Body of pancreas (tissue), 4 donors: Measurements from ENCODE around the gene CFAP58. TPM values are rescaled to one million over a fixed set of nuclear protein-coding genes. Genes with fewer than 3 reads are reported as not detected.

Source experiments
- ATAC-seq: fragments of 150-250 bp; one replicate; pipeline ENCODE4 v1.9.1; 2016
- DNase-seq, 4 donors: peaks; one replicate each; pipeline ENCODE4 v3.0.0-alpha.2; 2019
- H3K27ac ChIP-seq, 4 donors: fragments of 200-600 bp; sonication (generic); 1 replicate in 3 of 4; 2 replicates in 1 of 4; pipeline versions ENCODE4 v1.5.1 to v1.6.1; 2016 to 2019; ENCODE audit warnings: mild to moderate bottlenecking in 1 of 4, mixed read lengths in 1 of 4, moderate library complexity in 1 of 4
- H3K27me3 ChIP-seq, 2 donors: fragments of 200-600 bp; sonication (generic); one replicate each; pipeline ENCODE4 v1.6.0; 2016; ENCODE audit warnings: mild to moderate bottlenecking in 1 of 2
- H3K36me3 ChIP-seq, 2 donors: fragments of 200-600 bp; sonication (generic); replicated peaks in 1 of 2; 2 replicates each; pipeline ENCODE4 v1.5.1; 2016; ENCODE audit warnings: low read depth in 2 of 2; ENCODE audit not compliant: insufficient read depth in 1 of 2
- H3K4me1 ChIP-seq: fragments of 200-600 bp; sonication (generic); one replicate; pipeline ENCODE4 v1.6.0; 2016
- H3K4me3 ChIP-seq, 2 donors: fragments of 200-600 bp; sonication (generic); 1 replicate in 1 of 2; 2 replicates in 1 of 2; pipeline ENCODE4 v1.5.1; 2016 to 2019
- H3K9me3 ChIP-seq, 3 donors: fragments of 200-600 bp; sonication (generic); 1 replicate in 2 of 3; 2 replicates in 1 of 3; pipeline ENCODE4 v1.5.1; 2016
- POLR2A ChIP-seq, 3 donors: fragments of 450-650 bp; IDR thresholded peaks; one replicate each; pipeline ENCODE4 v1.6.1; 2016; ENCODE audit warnings: antibody characterized with exemption in 3 of 3, mild to moderate bottlenecking in 2 of 3
- WGBS, 2 donors: methylation state at CpG; one replicate each; pipeline ENCODE4 v1.1.5; 2017; 5-methylcytosine and 5-hydroxymethylcytosine counted together
- intact Hi-C: fragments of 100-400 bp; cut with DNase I; formaldehyde crosslinking; loops from one replicate; pipeline ENCODE4 v1.15.1; 2023
- total RNA-seq, 2 donors: library from RNA; depleted of rRNA; stranded (reverse); fragments of >200 nt; gene quantifications; one replicate each; pipeline ENCODE4 v1.1.0, GENCODE V29; 2016
- TF ChIP-seq, protein P1 (sequence below), 7 experiments: fragments of 450-650 bp in 4 of 7; fragments of 200-600 bp in 3 of 7; sonication (generic) in 3 of 7; IDR thresholded peaks; one replicate each; pipeline ENCODE4 v1.5.1; 2016 to 2019; ENCODE audit warnings: antibody characterized with exemption in 7 of 7

Gene CFAP58
- total RNA-seq, 2 donors from 2014 or later, result 0.26 TPM; not detected in 1

DNA sequence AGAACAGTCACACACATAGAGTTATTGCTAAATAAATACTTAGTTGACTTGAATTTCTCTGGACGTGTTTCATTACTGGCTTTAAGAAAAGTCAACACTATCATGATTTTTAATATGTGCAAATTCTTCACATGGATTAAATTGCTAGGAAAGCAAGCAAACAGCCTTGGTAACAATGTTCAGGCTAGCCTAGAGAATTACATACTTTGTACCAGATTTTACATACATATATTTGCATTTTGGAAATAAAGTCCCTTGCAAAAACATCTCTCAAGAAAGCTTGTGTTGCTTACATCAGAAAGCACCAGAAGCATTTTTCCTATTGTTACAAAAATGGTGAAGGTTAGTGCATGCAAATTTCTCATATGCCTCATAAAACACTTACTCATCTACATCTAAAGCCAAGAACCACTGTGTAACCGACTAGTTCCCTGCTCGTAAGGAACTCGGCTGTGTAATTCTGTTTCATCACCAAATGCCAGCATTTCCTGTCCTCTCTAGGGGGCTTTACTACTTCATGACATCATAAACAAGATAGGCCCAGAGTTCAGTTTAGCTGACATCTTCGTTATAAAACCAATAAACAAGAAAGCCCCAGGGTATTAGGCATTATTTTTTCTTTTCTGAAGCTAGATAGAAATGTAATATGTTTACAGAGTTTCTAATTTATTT, 87.8 kb downstream of the CFAP58 start:
- H3K27ac ChIP-seq, result no peak overlapping the region
- H3K4me1 ChIP-seq, result no peaks in the 10 kb centered on the region
- H3K4me3 ChIP-seq, result no peak overlapping the region
- DNase-seq, result no peak
- H3K27me3 ChIP-seq, result no peaks in the 10 kb centered on the region
- intact Hi-C loops, result no loop called here
- no peaks in the 10 kb centered on the region for H3K36me3 ChIP-seq
- ATAC-seq, result no peak
- no peaks in the 10 kb centered on the region for H3K9me3 ChIP-seq
- 43 to 57% methylated on average over 5 of the region's 5 CpGs for WGBS, 2 donors
- TF ChIP-seq, protein P1, sequence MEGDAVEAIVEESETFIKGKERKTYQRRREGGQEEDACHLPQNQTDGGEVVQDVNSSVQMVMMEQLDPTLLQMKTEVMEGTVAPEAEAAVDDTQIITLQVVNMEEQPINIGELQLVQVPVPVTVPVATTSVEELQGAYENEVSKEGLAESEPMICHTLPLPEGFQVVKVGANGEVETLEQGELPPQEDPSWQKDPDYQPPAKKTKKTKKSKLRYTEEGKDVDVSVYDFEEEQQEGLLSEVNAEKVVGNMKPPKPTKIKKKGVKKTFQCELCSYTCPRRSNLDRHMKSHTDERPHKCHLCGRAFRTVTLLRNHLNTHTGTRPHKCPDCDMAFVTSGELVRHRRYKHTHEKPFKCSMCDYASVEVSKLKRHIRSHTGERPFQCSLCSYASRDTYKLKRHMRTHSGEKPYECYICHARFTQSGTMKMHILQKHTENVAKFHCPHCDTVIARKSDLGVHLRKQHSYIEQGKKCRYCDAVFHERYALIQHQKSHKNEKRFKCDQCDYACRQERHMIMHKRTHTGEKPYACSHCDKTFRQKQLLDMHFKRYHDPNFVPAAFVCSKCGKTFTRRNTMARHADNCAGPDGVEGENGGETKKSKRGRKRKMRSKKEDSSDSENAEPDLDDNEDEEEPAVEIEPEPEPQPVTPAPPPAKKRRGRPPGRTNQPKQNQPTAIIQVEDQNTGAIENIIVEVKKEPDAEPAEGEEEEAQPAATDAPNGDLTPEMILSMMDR (IDR thresholded peaks at IDR 0.05), result no peak
- no peak for TF ChIP-seq POLR2A (IDR thresholded peaks at IDR 0.05)

- Histone ChIP-seq H3K9me3 (no peaks in the 10 kb centered on the region), H3K4me3 (no peak overlapping the region), H3K27me3 (no peaks in the 10 kb centered on the region), H3K4me1 (no peaks in the 10 kb centered on the region), H3K27ac (no peak overlapping the region), H3K36me3 (no peaks in the 10 kb centered on the region)
- intact Hi-C loops, result no loop called here
- 84 to 87% methylated on average over 1 of the region's 1 CpG for WGBS, 2 donors
- TF ChIP-seq, protein P1 (IDR thresholded peaks at IDR 0.05), result no peak
- no peak for TF ChIP-seq POLR2A (IDR thresholded peaks at IDR 0.05)
- DNase-seq, result no peak
- no peak for ATAC-seq
Measured at GRCh38 chr10:104445359-104445758, 91.7 kb downstream of the CFAP58 start.

- no peaks in the 10 kb centered on the region for H3K27me3 ChIP-seq
- no peaks in the 10 kb centered on the region for H3K36me3 ChIP-seq
- no peaks in the 10 kb centered on the region for H3K9me3 ChIP-seq
- no peak overlapping the region for H3K4me3 ChIP-seq
- TF ChIP-seq, protein P1 (IDR thresholded peaks at IDR 0.05), result no peak
- no peak for TF ChIP-seq POLR2A (IDR thresholded peaks at IDR 0.05)
- H3K27ac ChIP-seq, result no peak overlapping the region
- intact Hi-C loops, result no loop called here
- WGBS, 2 donors, result 43 to 52% methylated on average over 1 of the region's 1 CpG
- no peaks in the 10 kb centered on the region for H3K4me1 ChIP-seq
- ATAC-seq (no peak), DNase-seq (no peak)
Measured at GRCh38 chr10:104446151-104446550, 92.5 kb downstream of the CFAP58 start.

DNA sequence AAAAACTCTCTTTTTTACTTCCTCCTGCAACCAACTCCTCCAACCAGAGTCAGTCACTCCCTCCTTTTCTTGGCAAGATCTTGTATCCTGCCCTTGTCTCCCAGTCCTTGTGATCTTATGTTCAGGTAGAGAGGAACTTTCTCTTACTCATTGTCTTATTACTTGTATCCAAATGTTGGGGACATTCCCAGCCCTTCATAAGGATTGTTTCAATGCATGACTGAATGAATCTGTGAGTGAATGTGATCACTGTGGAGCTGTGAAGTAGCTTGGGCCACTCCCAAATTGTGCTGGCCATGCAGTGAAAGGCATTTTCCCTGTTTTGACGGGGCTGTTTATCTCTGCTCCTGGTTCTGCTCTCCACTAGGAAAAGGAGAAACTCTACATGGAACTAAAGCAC, 93.7 kb downstream of the CFAP58 start:
- H3K9me3 ChIP-seq, result no peaks in the 10 kb centered on the region
- no peak overlapping the region for H3K4me3 ChIP-seq
- intact Hi-C loops, result no loop called here
- no peak for DNase-seq
- no peaks in the 10 kb centered on the region for H3K36me3 ChIP-seq
- ATAC-seq, result no peak
- no peaks in the 10 kb centered on the region for H3K4me1 ChIP-seq
- no peaks in the 10 kb centered on the region for H3K27me3 ChIP-seq
- 33% methylated on average over 1 of the region's 1 CpG; no CpG with 5 or more reads in 1 of the 2 donors for WGBS, 2 donors
- TF ChIP-seq, protein P1 (IDR thresholded peaks at IDR 0.05), result no peak
- no peak for TF ChIP-seq POLR2A (IDR thresholded peaks at IDR 0.05)
- H3K27ac ChIP-seq, result no peak overlapping the region

DNA sequence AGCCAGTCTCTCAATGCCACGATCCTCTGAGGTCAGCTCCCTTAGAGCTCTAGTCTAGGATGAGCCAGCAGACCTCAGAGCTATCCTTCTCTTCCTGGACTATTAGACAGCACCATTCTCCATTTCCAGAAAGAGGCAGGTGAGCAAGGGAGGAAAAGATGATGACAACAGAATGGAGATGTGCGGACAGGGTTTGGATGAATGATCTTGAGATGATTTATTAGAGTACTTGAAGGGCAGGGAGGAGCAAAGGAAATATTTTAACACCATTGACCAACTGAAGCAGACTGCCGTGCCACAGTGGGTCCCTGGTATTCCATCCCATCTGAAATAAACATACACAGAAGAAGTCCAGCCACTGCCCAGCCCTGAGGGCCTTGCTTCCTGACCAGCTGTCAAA, 94.3 kb downstream of the CFAP58 start:
- 75 to 76% methylated on average over 3 of the region's 3 CpGs for WGBS, 2 donors
- DNase-seq (no peak), ATAC-seq (no peak)
- H3K36me3 ChIP-seq, result no peaks in the 10 kb centered on the region
- H3K27ac ChIP-seq, result no peak overlapping the region
- intact Hi-C loops, result no loop called here
- H3K4me3 ChIP-seq, result no peak overlapping the region
- no peaks in the 10 kb centered on the region for H3K27me3 ChIP-seq
- TF ChIP-seq, protein P1 (IDR thresholded peaks at IDR 0.05), result no peak
- no peak for TF ChIP-seq POLR2A (IDR thresholded peaks at IDR 0.05)
- H3K9me3 ChIP-seq, result no peaks in the 10 kb centered on the region
- no peaks in the 10 kb centered on the region for H3K4me1 ChIP-seq
